GM12801 (cell line): Measurements from ENCODE around the gene TSPAN5.

Source experiments
- TF ChIP-seq, protein P1 (sequence below): IDR thresholded peaks from one replicate; pipeline ENCODE4 v1.5.1; 2011; ENCODE audit warnings: control low read depth; ENCODE audit not compliant: insufficient read length; ENCODE audit errors: extremely low read depth

TSPAN5 gene

DNA sequence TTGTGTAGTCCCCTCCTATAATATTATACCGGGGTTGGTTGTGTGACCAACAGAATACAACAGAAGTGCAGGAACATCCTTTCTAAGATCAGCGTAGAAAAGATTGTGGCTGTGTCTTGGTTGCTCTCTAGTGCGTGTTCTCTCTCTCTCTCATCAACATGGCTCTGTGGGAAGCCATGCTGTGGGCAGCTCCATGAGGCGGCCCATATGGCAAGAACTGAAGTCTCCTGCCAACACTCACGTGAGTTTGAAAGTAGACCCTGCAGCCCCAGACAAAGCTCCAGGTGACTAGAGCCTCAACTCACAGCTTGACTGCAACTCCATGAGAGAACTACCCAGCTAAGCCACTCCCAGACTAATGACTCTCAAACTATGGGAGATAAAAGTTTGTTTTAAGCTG, 118.7 kb downstream of the TSPAN5 start:
- TF ChIP-seq, protein P1, sequence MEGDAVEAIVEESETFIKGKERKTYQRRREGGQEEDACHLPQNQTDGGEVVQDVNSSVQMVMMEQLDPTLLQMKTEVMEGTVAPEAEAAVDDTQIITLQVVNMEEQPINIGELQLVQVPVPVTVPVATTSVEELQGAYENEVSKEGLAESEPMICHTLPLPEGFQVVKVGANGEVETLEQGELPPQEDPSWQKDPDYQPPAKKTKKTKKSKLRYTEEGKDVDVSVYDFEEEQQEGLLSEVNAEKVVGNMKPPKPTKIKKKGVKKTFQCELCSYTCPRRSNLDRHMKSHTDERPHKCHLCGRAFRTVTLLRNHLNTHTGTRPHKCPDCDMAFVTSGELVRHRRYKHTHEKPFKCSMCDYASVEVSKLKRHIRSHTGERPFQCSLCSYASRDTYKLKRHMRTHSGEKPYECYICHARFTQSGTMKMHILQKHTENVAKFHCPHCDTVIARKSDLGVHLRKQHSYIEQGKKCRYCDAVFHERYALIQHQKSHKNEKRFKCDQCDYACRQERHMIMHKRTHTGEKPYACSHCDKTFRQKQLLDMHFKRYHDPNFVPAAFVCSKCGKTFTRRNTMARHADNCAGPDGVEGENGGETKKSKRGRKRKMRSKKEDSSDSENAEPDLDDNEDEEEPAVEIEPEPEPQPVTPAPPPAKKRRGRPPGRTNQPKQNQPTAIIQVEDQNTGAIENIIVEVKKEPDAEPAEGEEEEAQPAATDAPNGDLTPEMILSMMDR = no peak

DNA sequence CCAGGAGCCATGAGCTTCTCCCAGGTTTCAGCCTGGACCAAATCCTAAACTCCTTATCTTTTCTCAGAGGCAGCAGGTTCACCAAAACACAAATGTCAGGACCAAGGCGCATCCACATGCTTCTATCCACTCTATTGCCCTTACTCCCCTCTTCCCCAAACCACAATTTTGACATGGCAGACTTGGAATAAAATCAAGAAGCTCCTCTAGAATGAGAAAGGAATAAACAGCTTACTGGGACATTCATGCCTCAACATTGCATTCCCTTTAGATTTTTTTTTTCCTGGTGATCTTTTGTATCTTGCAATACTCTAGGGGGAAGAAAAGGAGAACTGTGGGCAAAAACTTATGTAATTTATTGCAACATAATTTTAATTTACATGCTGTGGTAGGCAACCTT, 119.1 kb downstream of the TSPAN5 start:
- TF ChIP-seq, protein P1 = no peak

- TF ChIP-seq, protein P1 = no peak
These were observed 121.8 kb downstream of the TSPAN5 start for GRCh38 chr4:98536631-98537030.

DNA sequence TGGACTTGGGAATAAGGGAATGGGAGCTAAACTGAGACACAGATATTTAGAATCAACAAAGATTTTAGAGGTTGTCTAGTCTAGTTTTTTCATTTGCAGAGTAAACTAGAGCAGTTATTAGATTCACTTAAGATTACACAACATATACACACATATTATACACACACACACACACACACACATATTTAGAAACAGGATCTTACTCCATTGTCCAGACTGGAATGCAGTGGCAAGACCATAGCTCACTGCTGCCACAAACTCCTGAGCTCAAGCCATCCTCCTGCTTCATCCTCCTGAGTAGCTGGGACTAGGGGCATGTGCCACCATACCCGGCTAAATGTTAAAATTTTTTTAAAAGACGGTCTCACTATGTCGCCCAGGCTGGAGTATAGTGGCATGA, 127.8 kb downstream of the TSPAN5 start:
- TF ChIP-seq, protein P1 = no peak

GRCh38 chr4:98529970-98530569, 128.3 kb downstream of the TSPAN5 start:
- TF ChIP-seq, protein P1 = no peak

- TF ChIP-seq, protein P1 = no peak
These were observed 129.5 kb downstream of the TSPAN5 start for GRCh38 chr4:98528882-98529281.

- TF ChIP-seq, protein P1 = no peak
These were observed 130.7 kb downstream of the TSPAN5 start for GRCh38 chr4:98527534-98528269.
